Stimulated activated naive B cell treated with anti-CD40 and anti-IgM and Interleukin-4, amounts not matched to agents 10 μg/mL and 1 μg/mL and 100 μg/mL, for 72 hours (primary cell): ENCODE results near the gene CCDC187.
A peak's percentile ranks its signal among the peaks of the same experiment; 100 is the strongest.

Experiments used
- ATAC-seq, 2 donors: fragments of 150-1000 bp; cut with Tn5 transposase; replicated peaks; 2 replicates each; pipeline ENCODE4 v1.10.0; 2021; ENCODE audit warnings: moderate library complexity in 1 of 2
- DNase-seq: peaks from one replicate; pipeline ENCODE4 v3.0.0; 2021
- H3K27ac Mint-ChIP-seq: one replicate; pipeline ENCODE4 v1.8.0; 2022; ENCODE audit warnings: mild to moderate bottlenecking, mixed read lengths
- H3K27me3 Mint-ChIP-seq, 2 donors: one replicate each; pipeline ENCODE4 v1.8.0; 2022; ENCODE audit warnings: mixed read lengths in 2 of 2
- H3K36me3 Mint-ChIP-seq, 2 donors: one replicate each; pipeline ENCODE4 v1.8.0; 2022; ENCODE audit warnings: mixed read lengths in 2 of 2, mild to moderate bottlenecking in 1 of 2
- H3K4me1 Mint-ChIP-seq, 2 donors: one replicate each; pipeline ENCODE4 v1.8.0; 2022; ENCODE audit warnings: mixed read lengths in 2 of 2, mild to moderate bottlenecking in 1 of 2
- H3K4me3 Mint-ChIP-seq, 2 donors: one replicate each; pipeline ENCODE4 v1.8.0; 2022; ENCODE audit warnings: mild to moderate bottlenecking in 2 of 2, mixed read lengths in 2 of 2, moderate library complexity in 1 of 2
- H3K9me3 Mint-ChIP-seq, 2 donors: one replicate each; pipeline ENCODE4 v1.8.0; 2022; ENCODE audit warnings: mixed read lengths in 2 of 2, mild to moderate bottlenecking in 1 of 2

CCDC187 gene

GRCh38 chr9:136279471-136279870 is 24.4 kb downstream of the CCDC187 start:
- ATAC-seq (no peak), DNase-seq (no peak)
- H3K36me3 Mint-ChIP-seq = no peaks in the 10 kb centered on the region
- peaks cover 15 to 27% of the 10 kb centered on the region in 2 donors for H3K27me3 Mint-ChIP-seq
- H3K4me3 Mint-ChIP-seq = no peak overlapping the region
- H3K4me1 Mint-ChIP-seq = peaks cover 16 to 24% of the 10 kb centered on the region in 2 donors
- no peaks in the 10 kb centered on the region for H3K9me3 Mint-ChIP-seq
- H3K27ac Mint-ChIP-seq = no peak overlapping the region

- no peak overlapping the region for H3K4me3 Mint-ChIP-seq
- H3K36me3 Mint-ChIP-seq = no peaks in the 10 kb centered on the region
- no peaks in the 10 kb centered on the region for H3K9me3 Mint-ChIP-seq
- H3K4me1 Mint-ChIP-seq = peaks cover 16 to 22% of the 10 kb centered on the region in 2 donors
- peaks cover 14 to 25% of the 10 kb centered on the region in 2 donors for H3K27me3 Mint-ChIP-seq
- ATAC-seq (no peak), DNase-seq (no peak)
- no peak overlapping the region for H3K27ac Mint-ChIP-seq
Measured at GRCh38 chr9:136278894-136279293, 25.0 kb downstream of the CCDC187 start.

DNA sequence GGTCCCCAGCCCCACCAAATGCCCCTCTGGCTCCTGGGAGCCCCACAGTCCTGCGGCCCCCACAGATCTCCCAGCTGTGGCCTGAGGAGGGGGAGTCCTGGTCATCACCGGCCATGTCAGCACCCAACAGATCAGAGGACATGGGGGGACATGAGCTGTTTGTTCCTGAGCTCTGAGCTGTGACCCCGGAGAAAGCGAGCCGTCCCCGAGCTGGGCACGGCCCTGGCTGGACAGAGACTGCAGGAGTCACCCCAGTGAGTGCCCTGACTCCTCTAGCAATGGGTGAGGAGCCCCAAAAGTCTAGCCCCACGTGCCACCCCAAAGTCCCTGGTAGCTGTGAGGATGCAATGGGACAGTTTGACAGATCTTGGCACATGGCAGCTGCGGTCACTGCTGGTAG is 25.7 kb downstream of the CCDC187 start:
- Mint-ChIP-seq H3K4me3 (no peak overlapping the region), H3K9me3 (no peaks in the 10 kb centered on the region), H3K36me3 (no peaks in the 10 kb centered on the region), H3K27me3 (peaks cover 11 to 21% of the 10 kb centered on the region in 2 donors), H3K4me1 (peaks cover 10 to 15% of the 10 kb centered on the region in 2 donors), H3K27ac (no peak overlapping the region)
- DNase-seq = no peak
- ATAC-seq = no peak

GRCh38 chr9:136277746-136278145 is 26.1 kb downstream of the CCDC187 start:
- DNase-seq (no peak), ATAC-seq (no peak)
- Mint-ChIP-seq H3K4me3 (no peak overlapping the region), H3K9me3 (no peaks in the 10 kb centered on the region), H3K27ac (no peak overlapping the region), H3K4me1 (peaks cover 8 to 10% of the 10 kb centered on the region in 2 donors), H3K27me3 (peaks cover 11 to 21% of the 10 kb centered on the region in 2 donors), H3K36me3 (no peaks in the 10 kb centered on the region)

GRCh38 chr9:136276716-136277115 is 27.2 kb downstream of the CCDC187 start:
- ATAC-seq = no peak
- H3K36me3 Mint-ChIP-seq = no peaks in the 10 kb centered on the region

GRCh38 chr9:136275655-136276429 is 28.1 kb downstream of the CCDC187 start:
- Mint-ChIP-seq H3K4me3 (no peak overlapping the region), H3K4me1 (no peaks in the 10 kb centered on the region), H3K36me3 (no peaks in the 10 kb centered on the region), H3K9me3 (no peaks in the 10 kb centered on the region), H3K27ac (no peak overlapping the region), H3K27me3 (peaks cover 11 to 21% of the 10 kb centered on the region in 2 donors)
- no peak for DNase-seq
- no peak for ATAC-seq

More at GRCh38 chr9:136276716-136277115, 27.2 kb downstream of the CCDC187 start:
- Mint-ChIP-seq H3K4me3 (no peak overlapping the region), H3K27me3 (peaks cover 11 to 21% of the 10 kb centered on the region in 2 donors), H3K4me1 (no peaks in the 10 kb centered on the region), H3K9me3 (no peaks in the 10 kb centered on the region), H3K27ac (no peak overlapping the region)
- DNase-seq = no peak

DNA sequence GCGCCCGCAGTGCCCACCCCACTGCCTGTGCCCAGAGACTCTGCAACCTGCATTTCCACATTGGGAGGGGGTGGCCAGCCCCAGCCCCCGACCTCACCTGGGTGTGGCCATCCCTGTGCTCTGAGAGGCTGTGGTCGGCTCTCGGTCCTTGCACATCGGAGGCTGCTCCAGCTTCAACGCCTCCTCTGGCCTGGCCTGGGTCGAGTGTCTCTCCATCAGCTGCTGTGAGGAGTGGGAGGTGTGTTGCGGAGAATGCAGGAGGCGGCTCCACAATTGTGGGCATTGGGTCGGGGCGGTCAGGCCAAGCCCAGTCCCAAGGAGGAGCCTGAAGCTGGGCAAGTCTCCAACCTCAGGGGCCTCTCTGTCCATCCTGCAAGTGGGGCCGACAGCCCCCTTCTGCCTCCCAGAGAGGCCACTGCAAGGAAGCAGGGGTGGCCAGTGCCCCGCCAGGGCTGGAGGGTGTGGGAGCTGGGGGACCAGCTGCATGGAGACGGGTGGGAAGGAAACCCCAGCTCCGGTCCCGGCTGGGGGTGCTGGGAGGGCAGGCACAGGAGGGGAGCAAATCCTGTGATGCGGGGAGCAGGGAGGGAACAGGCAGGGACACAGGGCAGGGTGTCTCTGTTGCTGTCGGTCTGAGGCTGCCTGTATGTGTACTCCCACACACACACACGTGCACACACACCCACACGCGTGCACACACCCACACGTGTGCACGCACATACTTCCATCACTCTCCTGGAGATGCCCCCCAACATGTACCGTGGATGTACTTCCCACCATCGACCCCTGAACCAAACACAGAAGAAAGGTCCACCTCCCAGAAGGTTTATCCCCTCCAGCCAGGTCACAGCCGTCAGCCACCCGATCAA is 28.9 kb downstream of the CCDC187 start:
- Mint-ChIP-seq H3K36me3 (no peaks in the 10 kb centered on the region), H3K27ac (no peak overlapping the region), H3K9me3 (no peaks in the 10 kb centered on the region), H3K4me1 (peaks cover 0 to 3% of the 10 kb centered on the region in 2 donors), H3K27me3 (peaks cover 11 to 21% of the 10 kb centered on the region in 2 donors), H3K4me3 (no peak overlapping the region)
- ATAC-seq (no peak), DNase-seq (no peak)

GRCh38 chr9:136273921-136274785 is 29.7 kb downstream of the CCDC187 start:
- H3K27ac Mint-ChIP-seq = no peak overlapping the region
- H3K27me3 Mint-ChIP-seq = peaks cover 11 to 21% of the 10 kb centered on the region in 2 donors
- H3K36me3 Mint-ChIP-seq = no peaks in the 10 kb centered on the region
- H3K4me1 Mint-ChIP-seq = peaks cover 0 to 3% of the 10 kb centered on the region in 2 donors
- no peak overlapping the region for H3K4me3 Mint-ChIP-seq
- ATAC-seq (no peak), DNase-seq (no peak)
- no peaks in the 10 kb centered on the region for H3K9me3 Mint-ChIP-seq

DNA sequence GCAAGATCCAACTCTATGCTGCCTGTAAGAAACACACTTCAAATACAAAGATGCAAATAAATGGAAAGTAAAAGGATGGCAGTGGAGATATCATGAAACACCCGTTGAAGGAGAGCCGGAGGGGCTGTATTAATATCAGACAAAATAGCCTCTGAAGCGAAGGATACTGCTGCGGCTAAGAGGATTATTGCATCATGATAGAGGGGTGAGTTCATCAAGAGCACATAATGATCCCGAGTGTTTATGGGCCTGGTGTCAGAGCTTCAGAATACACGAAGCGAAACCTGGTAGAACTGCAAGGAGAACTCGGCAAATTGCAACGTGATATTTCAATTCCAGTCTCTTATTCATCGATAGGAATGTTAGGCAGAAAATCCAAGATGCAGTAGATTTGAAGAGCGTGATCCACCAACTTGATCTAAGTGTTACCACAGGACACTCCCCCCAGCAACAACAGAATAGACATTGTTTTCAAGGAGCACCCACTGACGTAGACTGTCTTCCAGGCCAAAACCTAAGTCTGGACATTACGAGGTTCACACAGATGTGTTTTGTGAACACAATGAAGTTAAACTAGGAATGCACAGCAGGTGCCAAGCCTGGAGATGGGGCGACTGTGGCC is 30.5 kb downstream of the CCDC187 start:
- DNase-seq = no peak
- no peaks in the 10 kb centered on the region for H3K9me3 Mint-ChIP-seq
- H3K4me3 Mint-ChIP-seq = no peak overlapping the region
- H3K4me1 Mint-ChIP-seq = peaks cover 0 to 5% of the 10 kb centered on the region in 2 donors
- H3K27ac Mint-ChIP-seq = no peak overlapping the region
- no peaks in the 10 kb centered on the region for H3K36me3 Mint-ChIP-seq
- peaks cover 14 to 21% of the 10 kb centered on the region in 2 donors for H3K27me3 Mint-ChIP-seq
- ATAC-seq = no peak

- Mint-ChIP-seq H3K27me3 (peaks cover 4 to 6% of the 10 kb centered on the region in 2 donors), H3K4me3 (no peak overlapping the region), H3K27ac (no peak overlapping the region), H3K9me3 (no peaks in the 10 kb centered on the region), H3K4me1 (peaks cover 8 to 14% of the 10 kb centered on the region in 2 donors), H3K36me3 (no peaks in the 10 kb centered on the region)
- no peak for ATAC-seq
- no peak for DNase-seq
Measured at GRCh38 chr9:136270173-136270705, 33.7 kb downstream of the CCDC187 start.

- Mint-ChIP-seq H3K36me3 (no peaks in the 10 kb centered on the region), H3K9me3 (no peaks in the 10 kb centered on the region), H3K27ac (no peak overlapping the region), H3K27me3 (peaks cover 0 to 3% of the 10 kb centered on the region in 2 donors), H3K4me3 (no peak overlapping the region), H3K4me1 (peaks cover 8 to 14% of the 10 kb centered on the region in 2 donors)
- no peak for ATAC-seq
- DNase-seq = no peak
Measured at GRCh38 chr9:136268735-136269134, 35.2 kb downstream of the CCDC187 start.

GRCh38 chr9:136268318-136268717 is 35.6 kb downstream of the CCDC187 start:
- H3K27ac Mint-ChIP-seq = no peak overlapping the region
- ATAC-seq = no peak

More at GRCh38 chr9:136268318-136268717, 35.6 kb downstream of the CCDC187 start:
- H3K36me3 Mint-ChIP-seq = no peaks in the 10 kb centered on the region
- H3K27me3 Mint-ChIP-seq = peaks cover 0 to 3% of the 10 kb centered on the region in 2 donors
- H3K4me1 Mint-ChIP-seq = peaks cover 8 to 14% of the 10 kb centered on the region in 2 donors
- H3K9me3 Mint-ChIP-seq = no peaks in the 10 kb centered on the region
- DNase-seq = no peak
- peak overlapping the region; percentile 79 to 85 for H3K4me3 Mint-ChIP-seq
